HepG2 (cell line): ENCODE results near the gene BMPR2. TPM values are rescaled to one million over a fixed set of nuclear protein-coding genes. Genes with fewer than 3 reads are reported as not detected.
A peak's percentile ranks its signal among the peaks of the same experiment; 100 is the strongest.

Experiments
- ARNT2 ChIP-seq: sonication (generic); formaldehyde crosslinking; IDR thresholded peaks from 2 replicates; pipeline ENCODE4 v1.8.0; 2022; ENCODE audit warnings: mild to moderate bottlenecking, low read depth, missing genetic modification reagents, moderate library complexity
- CEBPB ChIP-seq: IDR thresholded peaks from 2 replicates; pipeline ENCODE4 v1.6.1; 2011; ENCODE audit warnings: low read depth, low read length, improper control_type of control experiment, borderline replicate concordance
- DR1 ChIP-seq: sonication (generic); formaldehyde crosslinking; IDR thresholded peaks from 2 replicates; pipeline ENCODE4 v1.8.0; 2021; ENCODE audit warnings: mild to moderate bottlenecking, missing genetic modification reagents, inconsistent platforms
- ELF4 ChIP-seq: sonication (generic); formaldehyde crosslinking; IDR thresholded peaks from 2 replicates; pipeline ENCODE4 v1.5.0; 2020; ENCODE audit warnings: missing genetic modification reagents, mild to moderate bottlenecking, moderate library complexity, borderline replicate concordance
- FOSL1 ChIP-seq: sonication (generic); formaldehyde crosslinking; IDR thresholded peaks from 2 replicates; pipeline ENCODE4 v1.9.0; 2021; ENCODE audit warnings: missing genetic modification reagents, borderline replicate concordance
- FOXA3 ChIP-seq: IDR thresholded peaks from 2 replicates; pipeline ENCODE4 v1.6.1; 2016; ENCODE audit warnings: missing genetic modification reagents, missing compliant biosample characterization
- HCFC1 ChIP-seq: fragments of 150-350 bp; IDR thresholded peaks from 2 replicates; pipeline ENCODE4 v1.6.1; 2014; ENCODE audit warnings: low read depth, low read length
- HIVEP1 ChIP-seq: sonication (generic); formaldehyde crosslinking; IDR thresholded peaks from 2 replicates; pipeline ENCODE4 v1.4.0; 2020; ENCODE audit warnings: mild to moderate bottlenecking, missing genetic modification reagents
- KDM3A ChIP-seq: IDR thresholded peaks from 2 replicates; pipeline ENCODE4 v1.6.1; 2018; ENCODE audit warnings: low read depth, missing compliant biosample characterization
- KDM4B ChIP-seq: sonication (generic); formaldehyde crosslinking; IDR thresholded peaks from 2 replicates; pipeline ENCODE4 v1.4.0; 2020; ENCODE audit warnings: missing genetic modification reagents
- KLF12 ChIP-seq: sonication (generic); formaldehyde crosslinking; IDR thresholded peaks from 2 replicates; pipeline ENCODE4 v1.4.0; 2020; ENCODE audit warnings: missing genetic modification reagents, borderline replicate concordance
- KLF6 ChIP-seq: IDR thresholded peaks from 2 replicates; pipeline ENCODE4 v1.8.0; 2016; ENCODE audit warnings: missing biosample characterization, missing genetic modification reagents
- MEIS2 ChIP-seq: sonication (generic); formaldehyde crosslinking; IDR thresholded peaks from 2 replicates; pipeline ENCODE4 v1.9.0; 2021; ENCODE audit warnings: mild to moderate bottlenecking, missing genetic modification reagents
- RFXANK ChIP-seq: IDR thresholded peaks from 2 replicates; pipeline ENCODE4 v1.6.1; 2016
- SIN3A ChIP-seq: IDR thresholded peaks from 2 replicates; pipeline ENCODE4 v1.6.1; 2011; ENCODE audit warnings: low read depth, mild to moderate bottlenecking, control low read depth, low read length, borderline replicate concordance
- SNAI1 ChIP-seq: sonication (generic); formaldehyde crosslinking; IDR thresholded peaks from 2 replicates; pipeline ENCODE4 v1.5.0; 2020; ENCODE audit warnings: mild to moderate bottlenecking, missing genetic modification reagents, borderline replicate concordance
- SOX6 ChIP-seq, 2 experiments: fragments of 450-650 bp in 1 of 2; sonication (generic) in 1 of 2; formaldehyde crosslinking in 1 of 2; IDR thresholded peaks; 2 replicates each; pipeline versions ENCODE4 v1.4.0 to v1.6.1; 2017 to 2020; ENCODE audit warnings: antibody characterized with exemption in 1 of 2, mild to moderate bottlenecking in 1 of 2, missing genetic modification reagents in 1 of 2
- ZFP41 ChIP-seq: sonication (generic); formaldehyde crosslinking; IDR thresholded peaks from 2 replicates; pipeline ENCODE4 v1.4.0; 2020; ENCODE audit warnings: mild to moderate bottlenecking, missing genetic modification reagents, borderline replicate concordance
- ZNF256 ChIP-seq: sonication (generic); formaldehyde crosslinking; conservative IDR thresholded peaks from 2 replicates; pipeline ENCODE4 v1.4.0; 2020; ENCODE audit warnings: missing genetic modification reagents
- ZNF569 ChIP-seq: sonication (generic); formaldehyde crosslinking; IDR thresholded peaks from 2 replicates; pipeline ENCODE4 v1.5.0; 2020; ENCODE audit warnings: mild to moderate bottlenecking, missing genetic modification reagents, moderate library complexity, borderline replicate concordance
- ZNF644 ChIP-seq: IDR thresholded peaks from 2 replicates; pipeline ENCODE4 v1.6.1; 2016; ENCODE audit warnings: low read depth
- ZNF883 ChIP-seq: sonication (generic); formaldehyde crosslinking; IDR thresholded peaks from 2 replicates; pipeline ENCODE4 v1.5.1; 2020; ENCODE audit warnings: mild to moderate bottlenecking, missing genetic modification reagents; ENCODE audit errors: not compliant biosample characterization
- polyA plus RNA-seq, 8 experiments: library from polyadenylated mRNA; depleted of rRNA in 3 of 8; stranded (reverse) in 7 of 8; unstranded in 1 of 8; fragments of >200 nt; fragmentation: Illumina TruSeq in 4 of 8; extraction: Trizol in 4 of 8; gene quantifications; 2 replicates each; pipeline versions ENCODE4 v1.2.1 to v1.2.3, GENCODE V29; 2011 to 2016; ENCODE audit warnings: low read depth in 4 of 8, missing spikeins in 1 of 8, mixed read lengths in 1 of 8; ENCODE audit not compliant: insufficient read depth in 1 of 8
- total RNA-seq, 5 experiments: library from RNA; depleted of rRNA; stranded (reverse); fragments of >200 nt; fragmentation: Illumina TruSeq; extraction: Trizol; gene quantifications; 2 replicates each; pipeline ENCODE4 v1.2.3, GENCODE V29; 2016; ENCODE audit warnings: low read depth in 1 of 5
- TF ChIP-seq, protein P1 (sequence below): sonication (generic); formaldehyde crosslinking; IDR thresholded peaks from 2 replicates; pipeline ENCODE4 v1.5.0; 2020; ENCODE audit warnings: mild to moderate bottlenecking, missing genetic modification reagents
- TF ChIP-seq, protein P2 (sequence below): sonication (generic); formaldehyde crosslinking; IDR thresholded peaks from 2 replicates; pipeline ENCODE4 v1.5.0; 2020; ENCODE audit warnings: mild to moderate bottlenecking, low read depth, missing genetic modification reagents, borderline replicate concordance
- TF ChIP-seq, protein P3 (sequence below): sonication (generic); formaldehyde crosslinking; conservative IDR thresholded peaks from 2 replicates; pipeline ENCODE4 v1.4.0; 2020; ENCODE audit warnings: missing genetic modification reagents

The BMPR2 gene
- total and polyA plus RNA-seq, 2 of the 13 experiments (the other 11 are each of a cell fraction or from before 2014, with no cell fraction given) = 5.5 to 10.3 TPM

DNA sequence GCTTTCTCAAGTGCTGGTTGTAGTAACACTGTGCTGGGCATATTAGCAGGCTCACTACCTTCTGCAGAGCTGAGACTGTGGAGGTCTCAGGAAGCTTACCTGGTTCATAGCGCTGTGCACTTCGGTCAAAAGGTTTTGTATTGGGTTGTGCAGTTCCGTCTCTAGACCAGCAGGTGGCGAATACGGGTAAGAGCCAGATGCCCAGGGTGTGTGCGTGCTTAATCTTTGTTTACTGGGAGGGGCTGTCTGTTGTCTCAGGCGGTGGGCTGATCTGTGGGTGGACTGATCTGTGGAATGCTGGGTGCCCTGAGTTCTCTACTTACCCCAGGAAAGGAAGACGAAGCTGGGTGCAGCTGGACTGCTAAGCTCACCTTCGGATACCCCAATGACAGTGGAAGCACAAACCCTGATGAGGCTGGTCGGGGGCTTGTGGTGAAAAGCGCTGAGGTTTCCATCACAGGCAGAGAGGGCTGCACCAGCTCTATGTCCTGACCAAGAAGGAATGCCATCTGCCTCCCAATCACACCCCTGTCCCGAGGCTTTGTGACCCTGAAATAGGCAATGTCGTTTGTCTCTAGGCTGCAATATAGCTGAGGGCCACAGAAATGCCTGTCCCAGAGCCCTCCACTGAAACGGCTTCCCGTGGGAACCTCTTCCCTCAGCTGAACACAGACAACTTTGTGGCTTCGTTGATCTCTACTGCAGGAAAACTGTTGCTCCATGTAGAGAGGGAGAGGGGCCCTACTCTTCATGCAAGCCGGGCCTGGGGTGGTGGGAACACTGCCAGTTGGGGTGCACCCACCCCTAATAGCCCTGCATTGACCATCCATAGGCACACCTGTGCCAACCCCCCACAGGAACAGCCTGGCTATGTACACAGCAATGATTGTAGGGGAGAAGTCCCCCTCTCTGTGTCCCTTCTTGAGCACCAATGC, 212.8 kb downstream of the BMPR2 start (continued):
- TF ChIP-seq RFXANK (CRISPR knock-in tag) = no peak
- TF ChIP-seq ZNF569 (CRISPR knock-in tag) = 0 out of 2 replicates have a peak, but pooled peaks have one; percentile 25
- TF ChIP-seq, protein P1, sequence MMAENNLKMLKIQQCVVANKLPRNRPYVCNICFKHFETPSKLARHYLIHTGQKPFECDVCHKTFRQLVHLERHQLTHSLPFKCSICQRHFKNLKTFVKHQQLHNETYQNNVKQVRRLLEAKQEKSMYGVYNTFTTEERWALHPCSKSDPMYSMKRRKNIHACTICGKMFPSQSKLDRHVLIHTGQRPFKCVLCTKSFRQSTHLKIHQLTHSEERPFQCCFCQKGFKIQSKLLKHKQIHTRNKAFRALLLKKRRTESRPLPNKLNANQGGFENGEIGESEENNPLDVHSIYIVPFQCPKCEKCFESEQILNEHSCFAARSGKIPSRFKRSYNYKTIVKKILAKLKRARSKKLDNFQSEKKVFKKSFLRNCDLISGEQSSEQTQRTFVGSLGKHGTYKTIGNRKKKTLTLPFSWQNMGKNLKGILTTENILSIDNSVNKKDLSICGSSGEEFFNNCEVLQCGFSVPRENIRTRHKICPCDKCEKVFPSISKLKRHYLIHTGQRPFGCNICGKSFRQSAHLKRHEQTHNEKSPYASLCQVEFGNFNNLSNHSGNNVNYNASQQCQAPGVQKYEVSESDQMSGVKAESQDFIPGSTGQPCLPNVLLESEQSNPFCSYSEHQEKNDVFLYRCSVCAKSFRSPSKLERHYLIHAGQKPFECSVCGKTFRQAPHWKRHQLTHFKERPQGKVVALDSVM (CRISPR knock-in tag) = no peak
- TF ChIP-seq ZNF883 (CRISPR knock-in tag) = peak; percentile 74
- TF ChIP-seq, protein P2, sequence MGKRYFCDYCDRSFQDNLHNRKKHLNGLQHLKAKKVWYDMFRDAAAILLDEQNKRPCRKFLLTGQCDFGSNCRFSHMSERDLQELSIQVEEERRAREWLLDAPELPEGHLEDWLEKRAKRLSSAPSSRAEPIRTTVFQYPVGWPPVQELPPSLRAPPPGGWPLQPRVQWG (CRISPR knock-in tag) = no peak
- TF ChIP-seq ARNT2 (CRISPR knock-in tag) = no peak
- TF ChIP-seq HIVEP1 (CRISPR knock-in tag) = no peak
- TF ChIP-seq KLF6 (CRISPR knock-in tag) = no peak
- TF ChIP-seq ELF4 (CRISPR knock-in tag) = no peak
- TF ChIP-seq SNAI1 (CRISPR knock-in tag) = no peak
- TF ChIP-seq DR1 = no peak
- TF ChIP-seq FOSL1 (CRISPR knock-in tag) = no peak
- TF ChIP-seq SIN3A = peak; percentile 45; the same call in 1 of the 2 replicates
- TF ChIP-seq KDM4B (CRISPR knock-in tag) = peak; percentile 72; the same call in 1 of the 2 replicates
- TF ChIP-seq ZNF644 (CRISPR knock-in tag) = no peak
- no peak for TF ChIP-seq HCFC1
- TF ChIP-seq, protein P3, sequence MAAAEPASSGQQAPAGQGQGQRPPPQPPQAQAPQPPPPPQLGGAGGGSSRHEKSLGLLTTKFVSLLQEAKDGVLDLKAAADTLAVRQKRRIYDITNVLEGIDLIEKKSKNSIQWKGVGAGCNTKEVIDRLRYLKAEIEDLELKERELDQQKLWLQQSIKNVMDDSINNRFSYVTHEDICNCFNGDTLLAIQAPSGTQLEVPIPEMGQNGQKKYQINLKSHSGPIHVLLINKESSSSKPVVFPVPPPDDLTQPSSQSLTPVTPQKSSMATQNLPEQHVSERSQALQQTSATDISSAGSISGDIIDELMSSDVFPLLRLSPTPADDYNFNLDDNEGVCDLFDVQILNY (CRISPR knock-in tag) = no peak
- 0 out of 2 replicates have a peak, but pooled peaks have one; percentile 63 for TF ChIP-seq KLF12 (CRISPR knock-in tag)
- no peak for TF ChIP-seq SOX6 (IDR thresholded peaks at IDR 0.05)
- peak; percentile 84 for TF ChIP-seq SOX6 (CRISPR knock-in tag; IDR thresholded peaks at IDR 0.05)
- peak; percentile 90 for TF ChIP-seq FOXA3 (CRISPR knock-in tag)
- no peak for TF ChIP-seq ZNF256 (CRISPR knock-in tag)
- TF ChIP-seq CEBPB = no peak
- TF ChIP-seq KDM3A (CRISPR knock-in tag) = no peak; the same call in 1 of the 2 replicates
- TF ChIP-seq ZFP41 (CRISPR knock-in tag) = no peak
- no peak; the same call in 1 of the 2 replicates for TF ChIP-seq MEIS2
